ENCODE data around the gene IL19. TPM values are rescaled to one million over a fixed set of nuclear protein-coding genes. Genes with fewer than 3 reads are reported as not detected.

Gene IL19
- total and polyA plus RNA-seq, 4 donors: not detected

- WGBS: 89% methylated on average over 11 of the region's 11 CpGs
- no peak overlapping the region for H3K27ac ChIP-seq (ENCODE audit: low read depth in 1 of 2, low read length in 2 of 2)
- H3K4me3 ChIP-seq (ENCODE audit: low read depth in 1 of 3, low read length in 3 of 3): no peak overlapping the region
- H3K9me3 ChIP-seq (ENCODE audit: control insufficient read depth in 4 of 4, low read length in 3 of 4): no peaks in the 10 kb centered on the region
- no peak for DNase-seq (ENCODE audit: low spot score)
- H3K27me3 ChIP-seq (ENCODE audit: control insufficient read depth in 4 of 4, insufficient read depth in 4 of 4, low read length in 3 of 4): no peaks in the 10 kb centered on the region
- TF ChIP-seq ZBTB33 (IDR thresholded peaks at IDR 0.05) (no peak), RXRA (IDR thresholded peaks at IDR 0.05) (no peak), FOXA2 (IDR thresholded peaks at IDR 0.05) (no peak), ATF3 (IDR thresholded peaks at IDR 0.05) (no peak), HNF4G (IDR thresholded peaks at IDR 0.05) (no peak), SP1 (IDR thresholded peaks at IDR 0.05) (no peak), GABPA (IDR thresholded peaks at IDR 0.05 in 1 of 2, conservative IDR thresholded peaks at IDR 0.05 in 1 of 2) (no peak), TAF1 (conservative IDR thresholded peaks at IDR 0.05) (no peak), NR2F2 (IDR thresholded peaks at IDR 0.05) (no peak), YY1 (IDR thresholded peaks at IDR 0.05) (no peak), RAD21 (IDR thresholded peaks at IDR 0.05) (no peak), MAX (IDR thresholded peaks at IDR 0.05) (no peak), FOXA1 (IDR thresholded peaks at IDR 0.05) (no peak), CTCF (IDR thresholded peaks at IDR 0.05; ENCODE audit: low read depth, low read length, missing input control) (no peak), REST (IDR thresholded peaks at IDR 0.05) (no peak), HNF4A (conservative IDR thresholded peaks at IDR 0.05) (no peak), JUND (IDR thresholded peaks at IDR 0.05) (no peak), EGR1 (IDR thresholded peaks at IDR 0.05; ENCODE audit: low read depth in 2 of 2) (no peak)
- H3K4me1 ChIP-seq (ENCODE audit: control insufficient read depth in 4 of 4, insufficient read depth in 4 of 4, low read length in 3 of 4): no peaks in the 10 kb centered on the region
- no peak overlapping the region for H3K9ac ChIP-seq (ENCODE audit: low read depth in 1 of 2, low read length in 2 of 2)
- no peaks in the 10 kb centered on the region for H3K36me3 ChIP-seq (ENCODE audit: control insufficient read depth in 4 of 4, insufficient read depth in 3 of 4, low read depth in 1 of 4, low read length in 3 of 4)
These were observed 20.1 kb downstream of the IL19 start for GRCh38 chr1:206790502-206791250.

All from liver (tissue), 9 donors.